H1 (cell line): Measurements from ENCODE around the gene KRTAP10-2. TPM values are rescaled to one million over a fixed set of nuclear protein-coding genes. Genes with fewer than 3 reads are reported as not detected.

Experiments used
- CTCF ChIA-PET: fragments of 300-600 bp; sonication (Branson Sonifier 250); formaldehyde crosslinking; loops from one replicate; lab custom pipeline; 2021; ENCODE audit not compliant: partially characterized antibody; lab: Charles Lee
- POLR2A ChIA-PET: fragments of 300-600 bp; sonication (Branson Sonifier 250); formaldehyde crosslinking; loops from one replicate; lab custom pipeline; 2021; ENCODE audit warnings: inconsistent platforms; ENCODE audit not compliant: partially characterized antibody; lab: Charles Lee
- DNase-seq, 2 experiments: peaks; one replicate each; pipeline versions ENCODE4 v3.0.0 to v3.0.0-alpha.2; 2010 to 2022; ENCODE audit warnings: low spot score in 2 of 2, low read depth in 1 of 2, mixed read lengths in 1 of 2
- FAIRE-seq: peaks from 2 replicates; lab custom pipeline; 2011; peaks lifted over from hg19 to GRCh38; lab: Jason Lieb, UNC
- H2AFZ ChIP-seq: 2 replicates; pipeline ENCODE4 v1.8.1; 2012; ENCODE audit warnings: low read length, inconsistent platforms
- H2AK5ac ChIP-seq: 2 replicates; pipeline ENCODE4 v1.6.1; 2013; ENCODE audit warnings: low read depth, low read length
- H2BK120ac ChIP-seq: replicated peaks from 2 replicates; pipeline ENCODE3; 2013; ENCODE audit warnings: low read depth, low read length, inconsistent platforms
- H2BK12ac ChIP-seq: 2 replicates; pipeline ENCODE4 v1.6.1; 2013; ENCODE audit warnings: low read depth, low read length
- H2BK15ac ChIP-seq: 2 replicates; pipeline ENCODE4 v1.6.1; 2013; ENCODE audit warnings: low read length
- H2BK20ac ChIP-seq: 2 replicates; pipeline ENCODE4 v1.6.1; 2013; ENCODE audit warnings: low read length
- H2BK5ac ChIP-seq: 2 replicates; pipeline ENCODE4 v1.6.1; 2013; ENCODE audit warnings: low read depth, low read length
- H3K14ac ChIP-seq: 2 replicates; pipeline ENCODE4 v1.6.1; 2013; ENCODE audit warnings: inconsistent platforms; ENCODE audit not compliant: insufficient read length
- H3K18ac ChIP-seq: 2 replicates; pipeline ENCODE4 v1.6.1; 2013; ENCODE audit warnings: low read length; ENCODE audit errors: extremely low read depth
- H3K23ac ChIP-seq: 2 replicates; pipeline ENCODE4 v1.6.1; 2013; ENCODE audit warnings: inconsistent platforms; ENCODE audit not compliant: insufficient read length
- H3K23me2 ChIP-seq: 2 replicates; pipeline ENCODE4 v1.6.1; 2013; ENCODE audit warnings: low read depth, low read length
- H3K27ac ChIP-seq: 2 replicates; pipeline ENCODE4 v1.6.1; 2011; ENCODE audit warnings: low read depth, low read length, inconsistent platforms
- H3K27me3 ChIP-seq, 4 experiments: replicated peaks in 1 of 4; 1 replicate in 1 of 4; 2 replicates in 3 of 4; pipeline versions ENCODE4 v1.6.1 to v1.8.1; 2011 to 2013; ENCODE audit warnings: low read length in 3 of 4, mild to moderate bottlenecking in 3 of 4, inconsistent platforms in 2 of 4, mixed read lengths in 2 of 4, moderate library complexity in 1 of 4; ENCODE audit not compliant: control insufficient read depth in 3 of 4, insufficient read depth in 3 of 4; ENCODE audit errors: extremely low read depth in 1 of 4
- H3K36me3 ChIP-seq, 4 experiments: 2 replicates each; pipeline versions ENCODE4 v1.6.1 to v1.8.1; 2011 to 2013; ENCODE audit warnings: mild to moderate bottlenecking in 4 of 4, low read length in 3 of 4, moderate library complexity in 2 of 4, control low read depth in 1 of 4, inconsistent platforms in 1 of 4; ENCODE audit not compliant: insufficient read depth in 4 of 4, control insufficient read depth in 2 of 4
- H3K4ac ChIP-seq: replicated peaks from 2 replicates; pipeline ENCODE3; 2013; ENCODE audit warnings: low read length, low read depth, mixed read lengths, inconsistent platforms; ENCODE audit not compliant: insufficient read length
- H3K4me1 ChIP-seq, 4 experiments: replicated peaks in 1 of 4; 1 replicate in 1 of 4; 2 replicates in 3 of 4; pipeline versions ENCODE4 v1.6.1 to v1.8.1; 2011 to 2013; ENCODE audit warnings: low read length in 3 of 4, inconsistent platforms in 2 of 4, mixed read lengths in 1 of 4; ENCODE audit not compliant: insufficient read depth in 4 of 4, control insufficient read depth in 3 of 4
- H3K4me2 ChIP-seq, 2 experiments: 2 replicates each; pipeline versions ENCODE4 v1.6.1 to v1.8.1; 2011 to 2013; ENCODE audit warnings: low read depth in 2 of 2, low read length in 2 of 2, control low read depth in 1 of 2, inconsistent platforms in 1 of 2, mild to moderate bottlenecking in 1 of 2; ENCODE audit not compliant: insufficient read depth in 1 of 2
- H3K4me3 ChIP-seq, 4 experiments: fragments of 200-600, 300-600 bp in 1 of 4; sonication (generic), shearing (Covaris generic), sonication (Bioruptor Twin) in 1 of 4; 2 replicates each; pipeline versions ENCODE4 v1.5.1 to v1.8.1; 2011 to 2016; ENCODE audit warnings: low read length in 4 of 4, low read depth in 3 of 4, control low read depth in 2 of 4, inconsistent platforms in 2 of 4, mild to moderate bottlenecking in 2 of 4, mixed read lengths in 1 of 4, moderate library complexity in 1 of 4; ENCODE audit not compliant: insufficient read depth in 2 of 4; ENCODE audit errors: extremely low read depth in 1 of 4
- H3K56ac ChIP-seq: replicated peaks from 2 replicates; pipeline ENCODE3; 2013; ENCODE audit warnings: low read depth, mild to moderate bottlenecking, mixed read lengths, low read length, inconsistent platforms; ENCODE audit not compliant: insufficient read length
- H3K79me1 ChIP-seq: 2 replicates; pipeline ENCODE4 v1.6.1; 2013; ENCODE audit warnings: low read depth, low read length, control low read depth
- H3K79me2 ChIP-seq, 2 experiments: 2 replicates each; pipeline versions ENCODE4 v1.6.1 to v1.8.1; 2012 to 2013; ENCODE audit warnings: low read length in 2 of 2, mild to moderate bottlenecking in 2 of 2, inconsistent platforms in 1 of 2; ENCODE audit not compliant: insufficient read depth in 2 of 2, control insufficient read depth in 1 of 2
- H3K9ac ChIP-seq, 4 experiments: replicated peaks in 1 of 4; 1 replicate in 1 of 4; 2 replicates in 3 of 4; pipeline versions ENCODE4 v1.6.1 to v1.8.1; 2011 to 2013; ENCODE audit warnings: low read depth in 3 of 4, low read length in 3 of 4, control low read depth in 2 of 4, mild to moderate bottlenecking in 2 of 4, moderate library complexity in 2 of 4, inconsistent platforms in 1 of 4; ENCODE audit errors: extremely low read depth in 1 of 4
- H3K9me3 ChIP-seq, 2 experiments: 2 replicates each; pipeline versions ENCODE4 v1.6.1 to v1.8.1; 2012 to 2013; ENCODE audit warnings: mild to moderate bottlenecking in 2 of 2, moderate library complexity in 2 of 2, control low read depth in 1 of 2, inconsistent platforms in 1 of 2, low read depth in 1 of 2, low read length in 1 of 2, mixed read lengths in 1 of 2; ENCODE audit not compliant: insufficient read depth in 2 of 2
- H4K20me1 ChIP-seq, 2 experiments: replicated peaks in 1 of 2; 2 replicates each; pipeline versions ENCODE3 to v1.8.1; 2011 to 2013; ENCODE audit warnings: inconsistent platforms in 2 of 2, low read length in 2 of 2, mild to moderate bottlenecking in 1 of 2; ENCODE audit not compliant: insufficient read depth in 2 of 2, control insufficient read depth in 1 of 2
- H4K5ac ChIP-seq: 2 replicates; pipeline ENCODE4 v1.6.1; 2013; ENCODE audit warnings: low read length, low read depth, mixed read lengths, inconsistent platforms; ENCODE audit not compliant: insufficient read length
- H4K8ac ChIP-seq: 2 replicates; pipeline ENCODE4 v1.8.0; 2013; ENCODE audit warnings: mild to moderate bottlenecking, moderate library complexity, low read length, inconsistent platforms; ENCODE audit not compliant: insufficient read depth; ENCODE audit errors: extremely low read depth
- H4K91ac ChIP-seq: replicated peaks from 2 replicates; pipeline ENCODE3; 2013; ENCODE audit warnings: low read length, mixed read lengths, inconsistent platforms; ENCODE audit not compliant: insufficient read length
- POLR2A ChIP-seq, 2 experiments: IDR thresholded peaks; 1 replicate in 1 of 2; 2 replicates in 1 of 2; pipeline ENCODE4 v1.6.1; 2011; ENCODE audit warnings: low read depth in 2 of 2, low read length in 2 of 2, mild to moderate bottlenecking in 2 of 2; ENCODE audit errors: control extremely low read depth in 1 of 2
- SP2 ChIP-seq: IDR thresholded peaks from 2 replicates; pipeline ENCODE4 v1.6.1; 2012; ENCODE audit warnings: mild to moderate bottlenecking, low read length, inconsistent platforms
- TAF1 ChIP-seq: IDR thresholded peaks from 2 replicates; pipeline ENCODE4 v1.6.1; 2011; ENCODE audit warnings: mild to moderate bottlenecking, low read depth, low read length
- WGBS, 2 experiments: shearing (Covaris generic) in 1 of 2; methylation state at CpG; one replicate each; pipeline versions ENCODE4 v1.1.6 to v1.1.7; 2013 to 2015; ENCODE audit warnings: low lambda C conversion rate in 2 of 2, mixed read lengths in 2 of 2, inconsistent platforms in 1 of 2, low coverage in 1 of 2, missing lambda C conversion rate in 1 of 2; ENCODE audit not compliant: insufficient replicate concordance in 2 of 2, insufficient coverage in 1 of 2, insufficient read length in 1 of 2; ENCODE audit errors: extremely low coverage in 1 of 2, missing lambda C conversion rate in 1 of 2; 5-methylcytosine and 5-hydroxymethylcytosine counted together
- polyA plus RNA-seq, 7 experiments: library from polyadenylated mRNA; depleted of rRNA in 3 of 7; stranded (reverse) in 5 of 7; unstranded in 2 of 7; fragments of >200 nt in 5 of 7; fragments of 200-250 nt in 2 of 7; gene quantifications; 1 replicate in 5 of 7; 2 replicates in 1 of 7; 4 replicates in 1 of 7; pipeline versions ENCODE4 v1.2.1 to v1.2.3, GENCODE V29; 2011 to 2013; ENCODE audit warnings: missing spikeins in 2 of 7, mixed read lengths in 2 of 7
- total RNA-seq: library from RNA; stranded (reverse); fragmentation: NEBNext Ultra II Directional; extraction: Animal tissue kit (Norgen Biotek cat#: 25700); gene quantifications from 2 replicates; pipeline ENCODE4 v1.2.1, GENCODE V29; 2021

Gene KRTAP10-2
- total and polyA plus RNA-seq, 2 of the 8 experiments (the other 6 are each of a cell fraction or from before 2014, with no cell fraction given): 0.11 TPM; not detected in 1

DNA sequence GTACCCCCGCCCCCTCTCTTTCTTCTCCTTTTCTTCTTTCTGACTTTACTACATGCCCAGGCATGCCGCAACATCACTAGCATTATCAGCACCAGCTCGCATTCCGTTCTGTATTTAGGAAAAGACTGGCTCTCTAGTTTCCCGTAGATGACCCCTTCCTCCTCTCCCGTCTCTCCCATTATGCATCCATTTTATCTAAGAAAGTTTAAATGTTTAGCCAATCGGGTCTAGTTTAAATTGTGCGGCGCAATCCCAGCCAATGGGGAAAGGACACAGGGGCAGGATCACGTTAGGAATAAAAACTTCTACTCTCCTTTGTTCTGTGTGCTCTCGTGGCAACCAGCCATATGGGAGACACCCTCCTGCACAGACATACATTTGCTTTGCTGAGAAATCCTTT is 46.8 kb upstream of the KRTAP10-2 start:
- WGBS, 2 experiments: 52% methylated on average over 11 of the region's 11 CpGs; no CpG with 5 or more reads in 1 of the 2 experiments
- H3K56ac ChIP-seq: no peak overlapping the region
- peaks cover 2 to 11% (median 6%) of the 10 kb centered on the region in 4 experiments for H3K4me1 ChIP-seq
- H2BK15ac ChIP-seq: no peak overlapping the region
- TF ChIP-seq TAF1 (peak; percentile 43; the same call in 1 of the 2 replicates), POLR2A (IDR thresholded peaks at IDR 0.05; ENCODE audit: control extremely low read depth in 1 of 2, low read depth in 2 of 2, low read length in 2 of 2) (peak in 1 of 2 experiments; percentile 51; a peak in 1 of 3 replicates), SP2 (no peak)
- TF ChIP-seq, all 59 proteins: peak for 2
- peak overlapping the region; percentile 97 for H2BK120ac ChIP-seq
- no peaks in the 10 kb centered on the region for H3K36me3 ChIP-seq
- ChIA-PET CTCF (no interaction called here), POLR2A (interaction anchor here (0.7 kb wide), 1 partner anchor 203 kb away, joined by 3 read pairs; no protein-coding TSS in a partner anchor)
- no peak overlapping the region for H3K14ac ChIP-seq
- H3K27me3 ChIP-seq: no peaks in the 10 kb centered on the region
- DNase-seq (peak in 1 of 2 experiments; percentile 47), FAIRE-seq (no peak)
- peak overlapping the region; percentile 86 for H2BK5ac ChIP-seq
- H3K27ac ChIP-seq: peak overlapping the region; percentile 74; the same call in 1 of the 2 replicates
- H2AFZ ChIP-seq: no peak overlapping the region
- no peak overlapping the region for H3K18ac ChIP-seq
- no peak overlapping the region; a peak in 1 of 4 replicates for H3K4me2 ChIP-seq
- peak overlapping the region; percentile 72 for H4K91ac ChIP-seq
- 0 out of 7 replicates have a peak overlapping the region, but pooled peaks of 1 of the 4 experiments have one; percentile 24 for H3K9ac ChIP-seq
- 0 out of 2 replicates have a peak overlapping the region, but pooled peaks have one; percentile 88 for H2AK5ac ChIP-seq
- H3K79me2 ChIP-seq: no peaks in the 10 kb centered on the region
- H3K9me3 ChIP-seq: no peaks in the 10 kb centered on the region
- H4K8ac ChIP-seq: no peak overlapping the region
- no peaks in the 10 kb centered on the region for H3K79me1 ChIP-seq
- no peak overlapping the region for H3K4me3 ChIP-seq
- H3K4ac ChIP-seq: no peak overlapping the region
- peak overlapping the region; percentile 51 for H4K5ac ChIP-seq
- no peak overlapping the region for H3K23ac ChIP-seq
- no peaks in the 10 kb centered on the region for H3K23me2 ChIP-seq
- H4K20me1 ChIP-seq: no peaks in the 10 kb centered on the region
- peak overlapping the region; percentile 92 for H2BK20ac ChIP-seq
- H2BK12ac ChIP-seq: peak overlapping the region; percentile 85; the same call in 1 of the 2 replicates
